Body of pancreas (tissue), 4 donors: ENCODE measurements around the gene SYT8. TPM values are rescaled to one million over a fixed set of nuclear protein-coding genes. Genes with fewer than 3 reads are reported as not detected.
A peak's percentile ranks its signal among the peaks of the same experiment; 100 is the strongest.

Experiments used
- ATAC-seq: fragments of 150-250 bp; one replicate; pipeline ENCODE4 v1.9.1; 2016
- DNase-seq, 4 donors: peaks; one replicate each; pipeline ENCODE4 v3.0.0-alpha.2; 2019
- H3K27ac ChIP-seq, 4 donors: fragments of 200-600 bp; sonication (generic); 1 replicate in 3 of 4; 2 replicates in 1 of 4; pipeline versions ENCODE4 v1.5.1 to v1.6.1; 2016 to 2019; ENCODE audit warnings: mild to moderate bottlenecking in 1 of 4, mixed read lengths in 1 of 4, moderate library complexity in 1 of 4
- H3K27me3 ChIP-seq, 2 donors: fragments of 200-600 bp; sonication (generic); one replicate each; pipeline ENCODE4 v1.6.0; 2016; ENCODE audit warnings: mild to moderate bottlenecking in 1 of 2
- H3K36me3 ChIP-seq, 2 donors: fragments of 200-600 bp; sonication (generic); replicated peaks in 1 of 2; 2 replicates each; pipeline ENCODE4 v1.5.1; 2016; ENCODE audit warnings: low read depth in 2 of 2; ENCODE audit not compliant: insufficient read depth in 1 of 2
- H3K4me1 ChIP-seq: fragments of 200-600 bp; sonication (generic); one replicate; pipeline ENCODE4 v1.6.0; 2016
- H3K4me3 ChIP-seq, 2 donors: fragments of 200-600 bp; sonication (generic); 1 replicate in 1 of 2; 2 replicates in 1 of 2; pipeline ENCODE4 v1.5.1; 2016 to 2019
- H3K9me3 ChIP-seq, 3 donors: fragments of 200-600 bp; sonication (generic); 1 replicate in 2 of 3; 2 replicates in 1 of 3; pipeline ENCODE4 v1.5.1; 2016
- CTCF ChIP-seq, 7 experiments: fragments of 450-650 bp in 4 of 7; fragments of 200-600 bp in 3 of 7; sonication (generic) in 3 of 7; IDR thresholded peaks; one replicate each; pipeline ENCODE4 v1.5.1; 2016 to 2019; ENCODE audit warnings: antibody characterized with exemption in 7 of 7
- POLR2A ChIP-seq, 3 donors: fragments of 450-650 bp; IDR thresholded peaks; one replicate each; pipeline ENCODE4 v1.6.1; 2016; ENCODE audit warnings: antibody characterized with exemption in 3 of 3, mild to moderate bottlenecking in 2 of 3
- WGBS, 2 donors: methylation state at CpG; one replicate each; pipeline ENCODE4 v1.1.5; 2017; 5-methylcytosine and 5-hydroxymethylcytosine counted together
- intact Hi-C: fragments of 100-400 bp; cut with DNase I; formaldehyde crosslinking; loops from one replicate; pipeline ENCODE4 v1.15.1; 2023
- total RNA-seq, 2 donors: library from RNA; depleted of rRNA; stranded (reverse); fragments of >200 nt; gene quantifications; one replicate each; pipeline ENCODE4 v1.1.0, GENCODE V29; 2016

The SYT8 gene
- total RNA-seq, 2 donors from 2014 or later, result 6.0 to 32.6 TPM

GRCh38 chr11:1844221-1845094 lies 9.7 kb downstream of the SYT8 start:
- H3K36me3 ChIP-seq, result no peaks in the 10 kb centered on the region
- H3K4me3 ChIP-seq, result no peak overlapping the region
- no peaks in the 10 kb centered on the region for H3K27me3 ChIP-seq
- intact Hi-C loops, result no loop called here
- 48 to 79% methylated on average over 19 to 23 of the region's 23 CpGs for WGBS, 2 donors
- DNase-seq, result no peak
- H3K4me1 ChIP-seq, result peaks cover 65% of the 10 kb centered on the region
- H3K27ac ChIP-seq, result peak overlapping the region; percentile 94 to 98 (median 96)
- TF ChIP-seq POLR2A (IDR thresholded peaks at IDR 0.05) (no peak), CTCF (IDR thresholded peaks at IDR 0.05) (no peak)
- ATAC-seq, result no peak
- no peaks in the 10 kb centered on the region for H3K9me3 ChIP-seq

- Histone ChIP-seq H3K27me3 (no peaks in the 10 kb centered on the region), H3K4me1 (peaks cover 64% of the 10 kb centered on the region), H3K9me3 (no peaks in the 10 kb centered on the region), H3K27ac (peak overlapping the region in 3 of 4 donors; percentile 94 to 98 (median 96)), H3K4me3 (no peak overlapping the region), H3K36me3 (no peaks in the 10 kb centered on the region)
- intact Hi-C loops, result no loop called here
- ATAC-seq, result no peak
- WGBS, 2 donors, result 76 to 88% methylated on average over 1 of the region's 1 CpG
- no peak for DNase-seq
- TF ChIP-seq POLR2A (IDR thresholded peaks at IDR 0.05), result no peak
- TF ChIP-seq CTCF (IDR thresholded peaks at IDR 0.05), result no peak
These were observed 10.3 kb downstream of the SYT8 start for GRCh38 chr11:1845095-1845429.

GRCh38 chr11:1845561-1846452 lies 11.0 kb downstream of the SYT8 start:
- Histone ChIP-seq H3K27me3 (no peaks in the 10 kb centered on the region), H3K36me3 (no peaks in the 10 kb centered on the region), H3K27ac (peak overlapping the region in 3 of 4 donors; percentile 94 to 98 (median 96)), H3K4me3 (no peak overlapping the region), H3K9me3 (no peaks in the 10 kb centered on the region), H3K4me1 (peaks cover 57% of the 10 kb centered on the region)
- intact Hi-C loops, result no loop called here
- TF ChIP-seq POLR2A (IDR thresholded peaks at IDR 0.05), result no peak
- TF ChIP-seq CTCF (IDR thresholded peaks at IDR 0.05), result no peak
- ATAC-seq (no peak), DNase-seq (no peak)
- 69 to 73% methylated on average over 13 to 20 of the region's 21 CpGs for WGBS, 2 donors

GRCh38 chr11:1846453-1846932 lies 11.7 kb downstream of the SYT8 start:
- DNase-seq (no peak), ATAC-seq (no peak)
- Histone ChIP-seq H3K36me3 (no peaks in the 10 kb centered on the region), H3K9me3 (no peaks in the 10 kb centered on the region), H3K4me3 (no peak overlapping the region), H3K27ac (peak overlapping the region in 2 of 4 donors; percentile 94 to 96), H3K4me1 (peaks cover 50% of the 10 kb centered on the region), H3K27me3 (no peaks in the 10 kb centered on the region)
- intact Hi-C loops, result no loop called here
- 90 to 95% methylated on average over 5 to 9 of the region's 9 CpGs for WGBS, 2 donors
- TF ChIP-seq POLR2A (IDR thresholded peaks at IDR 0.05), result no peak
- TF ChIP-seq CTCF (IDR thresholded peaks at IDR 0.05), result no peak
